Astrocyte (in vitro differentiated cells and primary cell): ENCODE results near the gene KRTAP21-2. TPM values are rescaled to one million over a fixed set of nuclear protein-coding genes. Genes with fewer than 3 reads are reported as not detected.

Experiments used
- DNase-seq: peaks from one replicate; pipeline ENCODE4 v3.0.0-alpha.2; 2010; ENCODE audit warnings: low read depth
- FAIRE-seq: peaks from 2 replicates; lab custom pipeline; 2011; peaks lifted over from hg19 to GRCh38; lab: Jason Lieb, UNC
- H2AFZ ChIP-seq: 2 replicates; pipeline ENCODE4 v1.6.0; 2012; ENCODE audit warnings: low read depth, low read length, inconsistent platforms
- H3K27ac ChIP-seq: 2 replicates; pipeline ENCODE4 v1.5.1; 2011; ENCODE audit warnings: low read depth, low read length, inconsistent platforms
- H3K27me3 ChIP-seq: 2 replicates; pipeline ENCODE4 v1.6.0; 2011; ENCODE audit warnings: low read length, inconsistent platforms; ENCODE audit not compliant: insufficient read depth
- H3K36me3 ChIP-seq: 2 replicates; pipeline ENCODE4 v1.5.1; 2011; ENCODE audit warnings: low read length, inconsistent platforms; ENCODE audit not compliant: insufficient read depth
- H3K4me1 ChIP-seq: 2 replicates; pipeline ENCODE4 v1.5.1; 2011; ENCODE audit warnings: low read length, inconsistent platforms; ENCODE audit not compliant: insufficient read depth
- H3K4me2 ChIP-seq: 2 replicates; pipeline ENCODE4 v1.6.0; 2012; ENCODE audit warnings: low read length, inconsistent platforms
- H3K4me3 ChIP-seq: 2 replicates; pipeline ENCODE4 v1.5.1; 2011; ENCODE audit warnings: low read depth, mild to moderate bottlenecking, low read length, inconsistent platforms; ENCODE audit not compliant: insufficient read depth
- H3K79me2 ChIP-seq: 2 replicates; pipeline ENCODE4 v1.6.0; 2012; ENCODE audit warnings: mild to moderate bottlenecking, low read length, inconsistent platforms; ENCODE audit not compliant: insufficient read depth
- H3K9ac ChIP-seq: 2 replicates; pipeline ENCODE4 v1.6.0; 2012; ENCODE audit warnings: mild to moderate bottlenecking, low read length, inconsistent platforms
- H3K9me3 ChIP-seq: 2 replicates; pipeline ENCODE4 v1.5.1; 2012; ENCODE audit warnings: low read depth, mild to moderate bottlenecking, low read length, inconsistent platforms; ENCODE audit not compliant: insufficient read depth
- H4K20me1 ChIP-seq: 2 replicates; pipeline ENCODE4 v1.6.0; 2012; ENCODE audit warnings: low read length, inconsistent platforms; ENCODE audit not compliant: insufficient read depth
- H3K27ac Mint-ChIP-seq: one replicate; pipeline ENCODE4 v1.8.0; 2021; ENCODE audit warnings: mild to moderate bottlenecking, mixed read lengths; ENCODE audit not compliant: unreplicated experiment
- H3K27me3 Mint-ChIP-seq: one replicate; pipeline ENCODE4 v1.8.0; 2021; ENCODE audit warnings: low read depth, mixed read lengths; ENCODE audit not compliant: unreplicated experiment
- H3K36me3 Mint-ChIP-seq: one replicate; pipeline ENCODE4 v1.8.0; 2021; ENCODE audit warnings: low read depth, mixed read lengths; ENCODE audit not compliant: unreplicated experiment
- H3K4me1 Mint-ChIP-seq: one replicate; pipeline ENCODE4 v1.8.0; 2021; ENCODE audit warnings: low read depth, mixed read lengths; ENCODE audit not compliant: unreplicated experiment
- H3K4me3 Mint-ChIP-seq: one replicate; pipeline ENCODE4 v1.8.0; 2021; ENCODE audit warnings: mild to moderate bottlenecking, moderate library complexity, mixed read lengths; ENCODE audit not compliant: unreplicated experiment
- H3K9me3 Mint-ChIP-seq: one replicate; pipeline ENCODE4 v1.8.0; 2021; ENCODE audit warnings: mild to moderate bottlenecking, mixed read lengths; ENCODE audit not compliant: unreplicated experiment
- CTCF ChIP-seq: IDR thresholded peaks from 2 replicates; pipeline ENCODE4 v1.5.1; 2011; ENCODE audit warnings: low read depth, mild to moderate bottlenecking, inconsistent platforms, low read length, moderate library complexity; ENCODE audit not compliant: insufficient read depth
- EZH2 ChIP-seq: IDR thresholded peaks from 2 replicates; pipeline ENCODE4 v1.6.1; 2012; ENCODE audit warnings: mild to moderate bottlenecking, low read length, inconsistent platforms; ENCODE audit not compliant: insufficient read depth
- total RNA-seq: library from RNA; stranded (reverse); gene quantifications from 2 replicates; pipeline ENCODE4 v1.2.1, GENCODE V29; 2021

The KRTAP21-2 gene
- total RNA-seq, 1 donor from 2014 or later = not detected

GRCh38 chr21:30714946-30715345 lies 32.1 kb downstream of the KRTAP21-2 start:
- H2AFZ ChIP-seq = no peak overlapping the region
- no peak overlapping the region for H3K27ac ChIP-seq
- Mint-ChIP-seq H3K4me3 (no peak overlapping the region), H3K4me1 (peaks cover 17% of the 10 kb centered on the region), H3K27me3 (no peaks in the 10 kb centered on the region), H3K27ac (no peak overlapping the region), H3K36me3 (no peaks in the 10 kb centered on the region), H3K9me3 (peaks cover 3% of the 10 kb centered on the region)
- no peak overlapping the region for H3K9ac ChIP-seq
- H3K4me2 ChIP-seq = no peak overlapping the region
- no peak overlapping the region for H3K4me3 ChIP-seq
- H3K36me3 ChIP-seq = no peaks in the 10 kb centered on the region
- H4K20me1 ChIP-seq = no peaks in the 10 kb centered on the region
- TF ChIP-seq EZH2 = no peak
- no peak for TF ChIP-seq CTCF
- no peaks in the 10 kb centered on the region for H3K27me3 ChIP-seq
- H3K79me2 ChIP-seq = no peaks in the 10 kb centered on the region
- H3K9me3 ChIP-seq = no peaks in the 10 kb centered on the region
- H3K4me1 ChIP-seq = peaks cover 3% of the 10 kb centered on the region
- no peak for FAIRE-seq
- DNase-seq = no peak

- Histone ChIP-seq H4K20me1 (no peaks in the 10 kb centered on the region), H3K9ac (no peak overlapping the region), H3K79me2 (no peaks in the 10 kb centered on the region), H3K27ac (no peak overlapping the region), H3K36me3 (no peaks in the 10 kb centered on the region), H3K4me3 (no peak overlapping the region), H3K4me1 (peaks cover 3% of the 10 kb centered on the region), H2AFZ (no peak overlapping the region), H3K4me2 (no peak overlapping the region), H3K27me3 (no peaks in the 10 kb centered on the region), H3K9me3 (no peaks in the 10 kb centered on the region)
- Mint-ChIP-seq H3K27ac (peak overlapping the region; percentile 50), H3K4me1 (peaks cover 16% of the 10 kb centered on the region), H3K9me3 (peaks cover 3% of the 10 kb centered on the region), H3K36me3 (no peaks in the 10 kb centered on the region), H3K27me3 (no peaks in the 10 kb centered on the region), H3K4me3 (no peak overlapping the region)
- TF ChIP-seq CTCF (no peak), EZH2 (no peak)
- DNase-seq = no peak
- FAIRE-seq = no peak
Observed at GRCh38 chr21:30714456-30714855, 32.6 kb downstream of the KRTAP21-2 start.

GRCh38 chr21:30713766-30714165 lies 33.3 kb downstream of the KRTAP21-2 start:
- H3K4me1 ChIP-seq = peaks cover 3% of the 10 kb centered on the region
- DNase-seq (peak; percentile 5), FAIRE-seq (no peak)
- no peaks in the 10 kb centered on the region for H3K27me3 ChIP-seq
- H3K27ac ChIP-seq = no peak overlapping the region
- no peaks in the 10 kb centered on the region for H4K20me1 ChIP-seq
- H3K27me3 Mint-ChIP-seq = no peaks in the 10 kb centered on the region
- peaks cover 12% of the 10 kb centered on the region for H3K4me1 Mint-ChIP-seq
- H3K36me3 ChIP-seq = no peaks in the 10 kb centered on the region
- H3K79me2 ChIP-seq = no peaks in the 10 kb centered on the region
- no peaks in the 10 kb centered on the region for H3K36me3 Mint-ChIP-seq
- no peak overlapping the region for H3K27ac Mint-ChIP-seq
- no peaks in the 10 kb centered on the region for H3K9me3 ChIP-seq
- H2AFZ ChIP-seq = no peak overlapping the region
- no peak overlapping the region for H3K9ac ChIP-seq
- H3K4me3 ChIP-seq = no peak overlapping the region
- no peak overlapping the region for H3K4me3 Mint-ChIP-seq
- H3K4me2 ChIP-seq = no peak overlapping the region
- TF ChIP-seq EZH2 = no peak
- no peak for TF ChIP-seq CTCF
- peaks cover 3% of the 10 kb centered on the region for H3K9me3 Mint-ChIP-seq
